Bronchial epithelial cell (primary cell): ENCODE data around the gene FSCN2. TPM values are rescaled to one million over a fixed set of nuclear protein-coding genes. Genes with fewer than 3 reads are reported as not detected.

Source experiments
- DNase-seq: peaks from one replicate; pipeline ENCODE4 v3.0.0-alpha.2; 2010; ENCODE audit warnings: low read depth
- FAIRE-seq: peaks from 2 replicates; lab custom pipeline; 2011; peaks lifted over from hg19 to GRCh38; lab: Jason Lieb, UNC
- H3K27me3 ChIP-seq: 2 replicates; pipeline ENCODE4 v1.5.1; 2011; ENCODE audit warnings: low read length; ENCODE audit not compliant: control insufficient read depth, insufficient read depth
- H3K36me3 ChIP-seq: 2 replicates; pipeline ENCODE4 v1.5.1; 2011; ENCODE audit warnings: low read length; ENCODE audit not compliant: control insufficient read depth, insufficient read depth
- H3K4me3 ChIP-seq: 2 replicates; pipeline ENCODE4 v1.5.1; 2011; ENCODE audit warnings: mild to moderate bottlenecking, low read depth, low read length, control low read depth
- CTCF ChIP-seq: IDR thresholded peaks from 2 replicates; pipeline ENCODE4 v1.5.1; 2011; ENCODE audit warnings: mild to moderate bottlenecking, moderate library complexity, low read length, control low read depth, inconsistent platforms; ENCODE audit not compliant: insufficient read depth, severe bottlenecking
- total RNA-seq: library from RNA; depleted of rRNA; stranded (reverse); fragments of >200 nt; gene quantifications from 2 replicates; pipeline ENCODE4 v1.2.1, GENCODE V29; 2014

The FSCN2 gene
- total RNA-seq, 1 donor from 2014 or later, result 1.3 TPM

- Histone ChIP-seq H3K27me3 (peaks cover 6% of the 10 kb centered on the region), H3K36me3 (no peaks in the 10 kb centered on the region), H3K4me3 (no peak overlapping the region)
- DNase-seq (no peak), FAIRE-seq (no peak)
- TF ChIP-seq CTCF, result peak; percentile 17
Measured at GRCh38 chr17:81522491-81523401, 5.4 kb upstream of the FSCN2 start.

GRCh38 chr17:81523402-81524038 is 4.7 kb upstream of the FSCN2 start:
- no peak overlapping the region for H3K4me3 ChIP-seq
- no peak for TF ChIP-seq CTCF
- peaks cover 6% of the 10 kb centered on the region for H3K27me3 ChIP-seq
- FAIRE-seq (no peak), DNase-seq (no peak)
- no peaks in the 10 kb centered on the region for H3K36me3 ChIP-seq

DNA sequence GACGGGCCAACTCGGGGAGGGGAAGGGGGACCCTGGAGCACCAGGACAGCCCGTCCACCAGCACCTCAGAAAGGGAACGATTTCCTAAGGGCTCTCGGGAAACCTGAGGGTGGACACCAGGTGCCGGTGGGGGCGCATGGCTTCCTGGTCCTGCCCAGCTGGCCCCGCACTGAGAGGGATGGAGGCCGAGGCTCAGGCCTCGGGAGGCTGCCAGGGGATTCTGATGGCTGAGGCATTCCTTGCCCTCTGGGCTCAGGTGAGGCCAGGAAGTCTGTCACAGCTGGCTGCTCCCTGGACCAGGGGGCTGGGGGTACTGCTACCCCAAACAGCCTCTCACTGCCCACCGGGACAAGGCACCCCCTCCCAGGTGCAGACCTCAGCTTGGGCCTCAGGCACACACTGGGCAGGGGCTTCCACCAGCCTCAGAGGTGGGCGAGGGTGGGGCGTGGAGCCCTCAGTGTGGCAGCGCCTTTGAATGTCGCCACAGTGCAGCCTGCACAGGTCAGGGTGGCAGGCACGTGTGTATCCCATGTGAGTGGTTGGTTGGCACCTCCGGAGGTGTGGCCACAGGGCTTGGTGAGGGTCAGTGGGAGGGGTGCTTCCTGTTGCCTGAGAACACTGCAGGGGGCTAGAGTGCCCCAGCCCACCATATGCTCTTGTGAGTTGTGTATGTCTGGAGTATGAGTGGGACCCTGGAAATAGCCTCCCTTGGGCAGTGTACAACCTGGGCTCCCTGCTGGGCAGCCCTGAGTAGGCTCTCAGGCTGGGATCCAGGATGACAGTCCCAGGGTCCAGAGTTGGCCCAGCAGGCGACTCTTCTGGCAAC is 3.9 kb upstream of the FSCN2 start:
- TF ChIP-seq CTCF, result no peak
- DNase-seq (no peak), FAIRE-seq (no peak)
- H3K36me3 ChIP-seq, result no peaks in the 10 kb centered on the region
- peaks cover 9% of the 10 kb centered on the region for H3K27me3 ChIP-seq
- H3K4me3 ChIP-seq, result no peak overlapping the region

DNA sequence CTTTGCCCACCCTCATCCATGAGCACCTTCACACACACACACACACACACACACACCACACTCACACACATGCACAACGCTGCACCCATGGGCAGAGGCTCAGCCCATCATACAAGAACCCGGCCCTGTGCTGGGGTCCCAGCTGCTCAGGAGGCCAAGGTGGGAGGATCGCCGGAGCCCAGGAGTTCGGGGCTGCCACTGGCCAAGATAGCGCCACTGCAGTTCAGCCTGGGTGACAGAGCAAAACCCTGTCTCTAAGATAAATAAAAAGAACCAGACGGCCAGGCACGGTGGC is 3.4 kb upstream of the FSCN2 start:
- H3K4me3 ChIP-seq, result no peak overlapping the region
- H3K27me3 ChIP-seq, result peaks cover 9% of the 10 kb centered on the region
- TF ChIP-seq CTCF, result no peak
- DNase-seq (no peak), FAIRE-seq (no peak)
- H3K36me3 ChIP-seq, result no peaks in the 10 kb centered on the region

- Histone ChIP-seq H3K4me3 (no peak overlapping the region), H3K36me3 (no peaks in the 10 kb centered on the region), H3K27me3 (peaks cover 9% of the 10 kb centered on the region)
- TF ChIP-seq CTCF, result no peak
- FAIRE-seq (no peak), DNase-seq (no peak)
Measured at GRCh38 chr17:81526662-81527571, 1.3 kb upstream of the FSCN2 start.
